ENCODE results near the gene RIPK3.
"Not testable (repeated sequence)": the region's sequence is repeated elsewhere in the genome, so short reads cannot be mapped to it uniquely, and the experiment has no call there.

RIPK3 gene

DNA sequence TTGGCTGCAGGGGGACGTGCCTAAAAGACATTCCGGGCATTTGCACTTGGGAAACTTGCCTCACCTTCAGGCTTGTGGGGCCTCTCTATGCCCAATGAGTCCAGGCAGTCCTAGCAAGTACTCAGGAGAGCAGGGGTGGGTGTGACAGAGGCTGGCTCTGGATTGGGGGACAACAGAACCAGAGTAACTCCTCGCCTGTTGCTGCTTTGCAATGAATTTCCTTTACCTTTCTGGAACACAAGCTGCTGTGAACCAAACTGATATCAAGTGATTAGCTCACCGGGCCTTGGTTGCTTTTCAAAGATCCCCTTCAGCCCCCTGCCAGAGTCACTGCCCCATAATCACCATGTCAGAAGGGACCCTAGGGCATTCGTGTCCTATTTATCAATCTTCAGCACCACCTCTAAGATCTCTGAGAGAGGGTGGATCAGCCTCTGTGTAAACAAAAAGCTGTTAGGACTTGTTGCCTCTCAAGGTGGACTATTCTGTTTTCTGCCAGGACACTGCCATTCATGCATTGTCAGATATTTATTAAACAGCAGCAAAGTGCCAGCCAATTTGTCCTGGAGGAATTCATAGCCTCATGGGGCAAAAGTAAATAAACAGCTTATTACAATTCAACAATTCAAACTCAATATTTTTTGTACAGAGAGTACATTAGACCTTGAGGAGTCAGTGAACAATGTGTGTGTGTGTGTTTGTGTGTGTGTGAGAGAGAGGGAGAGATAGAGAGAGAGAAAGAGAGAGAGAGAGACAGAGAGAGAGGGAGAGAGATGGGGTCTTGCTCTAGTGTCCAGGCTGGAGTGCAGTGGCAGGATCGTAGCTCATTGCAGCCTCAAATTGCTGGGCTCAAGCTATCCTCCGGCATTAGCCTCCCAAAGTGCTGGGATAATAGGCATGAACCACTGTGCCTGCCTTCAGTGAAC, 39.5 kb upstream of the RIPK3 start:
- DNase-seq (ENCODE audit: insufficient read length) (no peak), FAIRE-seq (no peak)
- TF ChIP-seq TAF1 (IDR thresholded peaks at IDR 0.05; ENCODE audit: borderline replicate concordance, low read depth, low read length) (no peak), POLR2A (IDR thresholded peaks at IDR 0.05; ENCODE audit: low read depth, low read length) (no peak), POLR2AphosphoS5 (IDR thresholded peaks at IDR 0.05; ENCODE audit: low read depth, low read length) (no peak)

DNA sequence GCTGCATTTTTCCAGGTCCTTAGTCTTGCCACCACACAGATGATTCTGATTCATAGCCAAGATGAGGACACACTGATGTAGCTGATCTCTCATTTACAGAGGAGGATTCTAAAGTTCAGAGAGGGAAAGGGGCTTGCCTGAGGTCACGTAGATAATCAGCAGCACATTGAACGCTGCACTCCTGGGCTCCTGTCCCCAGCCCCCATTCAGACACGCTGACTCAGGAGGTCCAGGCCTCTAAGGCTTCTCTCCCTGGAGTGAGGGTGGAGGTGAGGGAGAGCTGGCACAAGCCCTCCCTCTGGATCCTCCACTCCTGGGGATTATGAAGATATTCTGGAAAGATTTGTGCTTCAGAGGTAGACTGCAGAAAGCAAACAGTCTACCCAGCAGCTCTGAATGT, 38.5 kb upstream of the RIPK3 start:
- TF ChIP-seq POLR2AphosphoS5 (IDR thresholded peaks at IDR 0.05; ENCODE audit: low read depth, low read length), result no peak
- TF ChIP-seq POLR2A (IDR thresholded peaks at IDR 0.05; ENCODE audit: low read depth, low read length), result no peak
- no peak for TF ChIP-seq TAF1 (IDR thresholded peaks at IDR 0.05; ENCODE audit: borderline replicate concordance, low read depth, low read length)
- no peak for FAIRE-seq
- DNase-seq (ENCODE audit: insufficient read length), result no peak

DNA sequence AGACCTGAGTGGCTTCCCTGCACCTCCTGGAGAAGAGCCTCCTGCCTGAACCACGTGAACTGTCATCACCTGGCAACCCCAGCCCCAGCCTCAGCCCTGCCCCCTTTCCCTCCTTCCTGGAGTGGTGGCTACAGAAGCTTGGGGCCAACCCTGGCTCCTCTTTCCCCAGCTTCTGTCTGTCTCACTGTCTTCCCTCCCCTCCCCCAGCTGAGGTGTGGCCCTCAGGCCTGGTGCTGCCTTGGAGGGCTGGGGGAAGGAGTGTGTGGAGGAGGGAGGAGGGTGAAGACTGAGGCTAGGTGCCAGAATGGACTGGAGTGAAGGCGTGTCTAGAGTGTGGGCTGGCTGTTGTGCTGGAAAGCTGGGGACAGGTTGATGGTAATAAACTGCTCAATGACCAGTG, 37.9 kb upstream of the RIPK3 start:
- DNase-seq (ENCODE audit: insufficient read length), result no peak
- TF ChIP-seq TAF1 (IDR thresholded peaks at IDR 0.05; ENCODE audit: borderline replicate concordance, low read depth, low read length), result no peak
- no peak for TF ChIP-seq POLR2AphosphoS5 (IDR thresholded peaks at IDR 0.05; ENCODE audit: low read depth, low read length)
- no peak for FAIRE-seq

DNA sequence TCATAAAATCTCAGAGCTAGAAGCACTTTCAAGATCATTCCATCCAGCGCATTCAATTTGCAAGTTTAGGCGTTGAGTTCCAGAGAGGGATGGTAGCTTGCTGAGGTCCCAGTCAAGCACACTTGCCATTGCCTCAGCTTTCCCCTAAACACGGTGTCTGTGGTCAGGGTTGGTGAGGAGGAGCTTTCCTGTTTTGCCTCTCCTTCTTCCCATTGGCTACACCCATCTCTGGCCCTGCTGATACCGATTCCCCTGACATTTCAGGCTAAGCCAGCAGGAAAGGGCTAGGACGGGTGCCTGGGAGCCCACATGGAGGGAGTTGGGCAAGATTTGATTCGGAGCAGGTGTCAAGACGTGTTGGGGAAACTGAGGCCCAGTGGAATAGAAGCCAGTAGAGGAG, 37.3 kb upstream of the RIPK3 start:
- FAIRE-seq (no peak), DNase-seq (ENCODE audit: insufficient read length) (no peak)
- no peak for TF ChIP-seq POLR2AphosphoS5 (IDR thresholded peaks at IDR 0.05; ENCODE audit: low read depth, low read length)
- no peak for TF ChIP-seq TAF1 (IDR thresholded peaks at IDR 0.05; ENCODE audit: borderline replicate concordance, low read depth, low read length)
- no peak for TF ChIP-seq POLR2A (IDR thresholded peaks at IDR 0.05; ENCODE audit: low read depth, low read length)

DNA sequence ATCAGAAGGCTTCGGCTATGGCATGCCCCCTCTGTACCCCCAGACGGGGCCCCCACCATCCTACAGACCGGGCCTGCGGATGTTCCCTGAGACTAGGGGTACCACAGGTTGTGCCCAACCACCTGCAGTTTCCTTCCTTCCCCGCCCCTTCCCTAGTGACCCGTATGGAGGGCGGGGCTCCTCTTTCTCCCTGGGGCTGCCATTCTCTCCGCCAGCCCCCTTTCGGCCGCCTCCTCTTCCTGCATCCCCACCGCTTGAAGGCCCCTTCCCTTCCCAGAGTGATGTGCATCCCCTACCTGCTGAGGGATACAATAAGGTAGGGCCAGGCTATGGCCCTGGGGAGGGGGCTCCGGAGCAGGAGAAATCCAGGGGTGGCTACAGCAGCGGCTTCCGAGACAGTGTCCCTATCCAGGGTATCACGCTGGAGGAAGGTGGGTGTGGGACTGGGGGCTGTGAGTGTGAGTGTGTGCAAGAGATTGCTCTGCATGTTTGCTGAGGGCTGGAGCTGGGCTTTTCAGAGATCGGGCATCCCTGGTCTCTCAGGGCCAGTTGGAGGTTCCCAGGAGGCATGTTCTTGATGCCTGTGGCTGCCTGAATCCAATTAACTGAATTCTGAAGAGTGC, 36.8 kb upstream of the RIPK3 start:
- DNase-seq (ENCODE audit: insufficient read length), result no peak
- TF ChIP-seq TAF1 (IDR thresholded peaks at IDR 0.05; ENCODE audit: borderline replicate concordance, low read depth, low read length) (no peak), POLR2A (IDR thresholded peaks at IDR 0.05; ENCODE audit: low read depth, low read length) (no peak), POLR2AphosphoS5 (IDR thresholded peaks at IDR 0.05; ENCODE audit: low read depth, low read length) (no peak)
- no peak for FAIRE-seq

DNA sequence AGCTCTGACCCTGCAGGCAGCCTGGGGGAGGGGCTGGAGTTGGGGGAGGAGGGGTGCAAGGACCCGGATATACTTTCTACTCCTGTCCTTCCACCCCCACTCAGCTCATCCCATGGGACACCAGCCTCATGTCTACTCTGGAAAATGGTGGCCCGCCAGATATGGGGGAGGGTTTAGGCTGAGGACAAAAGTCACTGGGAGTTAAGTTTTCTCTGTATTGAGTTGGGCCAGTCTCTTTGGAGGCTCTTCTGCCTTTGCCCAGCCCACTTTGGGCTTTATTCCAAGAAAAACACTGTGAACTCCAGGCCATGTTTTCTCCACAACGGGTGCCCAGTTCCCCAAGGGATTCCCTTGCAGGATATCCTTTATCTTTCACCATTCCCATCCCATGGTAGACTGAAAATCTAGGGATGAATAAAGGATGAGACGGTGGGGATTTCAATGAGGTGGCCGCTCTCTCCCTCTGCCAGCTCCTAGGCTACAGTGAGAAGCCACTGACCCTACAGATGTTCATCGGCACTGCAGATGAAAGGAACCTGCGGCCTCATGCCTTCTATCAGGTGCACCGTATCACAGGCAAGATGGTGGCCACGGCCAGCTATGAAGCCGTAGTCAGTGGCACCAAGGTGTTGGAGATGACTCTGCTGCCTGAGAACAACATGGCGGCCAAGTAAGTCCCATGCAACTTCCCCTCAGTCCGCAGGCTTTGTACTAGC, 33.1 kb upstream of the RIPK3 start:
- FAIRE-seq (no peak), DNase-seq (ENCODE audit: insufficient read length) (no peak)
- no peak for TF ChIP-seq POLR2AphosphoS5 (IDR thresholded peaks at IDR 0.05; ENCODE audit: low read depth, low read length)
- TF ChIP-seq TAF1 (IDR thresholded peaks at IDR 0.05; ENCODE audit: borderline replicate concordance, low read depth, low read length), result no peak
- no peak for TF ChIP-seq POLR2A (IDR thresholded peaks at IDR 0.05; ENCODE audit: low read depth, low read length)

DNA sequence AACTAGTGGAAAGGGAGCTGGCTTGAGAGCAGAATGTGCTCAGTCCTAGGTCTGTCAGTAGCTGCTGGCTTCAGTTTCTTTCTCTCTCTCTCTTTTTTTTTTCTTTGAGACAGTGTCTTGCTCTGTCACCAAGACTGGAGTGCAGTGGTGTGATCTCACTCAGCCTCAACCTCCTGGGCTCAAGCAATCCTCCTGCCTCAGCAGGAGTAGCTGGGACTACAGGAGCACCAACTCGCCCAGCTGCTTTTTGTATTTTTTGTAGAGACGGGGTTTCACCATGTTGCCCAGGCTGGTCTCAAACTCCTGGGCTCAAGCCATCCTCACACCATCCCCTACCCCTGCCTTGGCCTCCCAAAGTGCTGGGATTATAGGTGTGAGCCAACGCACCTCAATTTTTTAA, 31.8 kb upstream of the RIPK3 start:
- FAIRE-seq; DNase-seq (ENCODE audit: insufficient read length): not testable (repeated sequence)

DNA sequence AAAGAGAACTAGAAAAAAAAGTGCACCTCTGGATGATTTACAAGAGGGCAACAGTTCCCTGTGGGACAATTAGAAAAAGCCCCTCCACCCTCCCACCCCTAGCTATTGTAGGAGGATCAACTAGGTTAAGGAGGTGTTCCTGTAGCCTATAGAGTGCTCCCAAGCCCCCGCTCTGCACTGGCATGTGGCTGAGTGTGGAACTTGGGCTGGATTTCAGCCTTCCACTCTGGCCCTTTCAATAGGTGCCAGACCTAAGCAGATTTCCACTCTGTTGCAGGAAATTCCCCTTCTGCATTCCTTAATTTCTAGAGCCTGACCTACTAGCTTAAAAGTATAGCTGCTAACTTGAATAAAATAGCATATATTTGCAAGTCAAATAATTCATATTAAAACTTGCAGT, 31.0 kb upstream of the RIPK3 start:
- TF ChIP-seq TAF1 (IDR thresholded peaks at IDR 0.05; ENCODE audit: borderline replicate concordance, low read depth, low read length), result no peak
- FAIRE-seq (no peak), DNase-seq (ENCODE audit: insufficient read length) (no peak)

DNA sequence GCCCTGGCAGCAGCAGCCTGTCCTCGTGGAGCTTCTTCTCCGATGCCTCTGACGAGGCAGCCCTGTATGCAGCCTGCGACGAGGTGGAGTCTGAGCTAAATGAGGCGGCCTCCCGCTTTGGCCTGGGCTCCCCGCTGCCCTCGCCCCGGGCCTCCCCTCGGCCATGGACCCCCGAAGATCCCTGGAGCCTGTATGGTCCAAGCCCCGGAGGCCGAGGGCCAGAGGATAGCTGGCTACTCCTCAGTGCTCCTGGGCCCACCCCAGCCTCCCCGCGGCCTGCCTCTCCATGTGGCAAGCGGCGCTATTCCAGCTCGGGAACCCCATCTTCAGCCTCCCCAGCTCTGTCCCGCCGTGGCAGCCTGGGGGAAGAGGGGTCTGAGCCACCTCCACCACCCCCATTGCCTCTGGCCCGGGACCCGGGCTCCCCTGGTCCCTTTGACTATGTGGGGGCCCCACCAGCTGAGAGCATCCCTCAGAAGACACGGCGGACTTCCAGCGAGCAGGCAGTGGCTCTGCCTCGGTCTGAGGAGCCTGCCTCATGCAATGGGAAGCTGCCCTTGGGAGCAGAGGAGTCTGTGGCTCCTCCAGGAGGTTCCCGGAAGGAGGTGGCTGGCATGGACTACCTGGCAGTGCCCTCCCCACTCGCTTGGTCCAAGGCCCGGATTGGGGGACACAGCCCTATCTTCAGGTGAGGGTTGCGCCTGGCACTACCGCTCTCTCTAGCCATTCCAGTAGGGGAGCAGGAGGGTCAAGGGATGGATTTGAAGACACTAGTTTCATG, 30.3 kb upstream of the RIPK3 start:
- DNase-seq (ENCODE audit: insufficient read length), result no peak
- TF ChIP-seq POLR2AphosphoS5 (IDR thresholded peaks at IDR 0.05; ENCODE audit: low read depth, low read length), result no peak
- no peak for TF ChIP-seq POLR2A (IDR thresholded peaks at IDR 0.05; ENCODE audit: low read depth, low read length)
- no peak for TF ChIP-seq TAF1 (IDR thresholded peaks at IDR 0.05; ENCODE audit: borderline replicate concordance, low read depth, low read length)
- FAIRE-seq, result no peak

DNA sequence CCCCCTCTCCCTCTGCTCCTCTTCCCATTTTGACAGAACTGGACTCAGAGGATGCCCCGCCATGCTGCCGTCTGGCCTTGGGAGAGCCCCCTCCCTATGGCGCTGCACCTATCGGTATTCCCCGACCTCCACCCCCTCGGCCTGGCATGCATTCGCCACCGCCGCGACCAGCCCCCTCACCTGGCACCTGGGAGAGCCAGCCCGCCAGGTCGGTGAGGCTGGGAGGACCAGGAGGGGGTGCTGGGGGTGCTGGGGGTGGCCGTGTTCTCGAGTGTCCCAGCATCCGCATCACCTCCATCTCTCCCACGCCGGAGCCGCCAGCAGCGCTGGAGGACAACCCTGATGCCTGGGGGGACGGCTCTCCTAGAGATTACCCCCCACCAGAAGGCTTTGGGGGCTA, 29.7 kb upstream of the RIPK3 start:
- no peak for FAIRE-seq
- no peak for TF ChIP-seq POLR2AphosphoS5 (IDR thresholded peaks at IDR 0.05; ENCODE audit: low read depth, low read length)
- TF ChIP-seq POLR2A (IDR thresholded peaks at IDR 0.05; ENCODE audit: low read depth, low read length), result no peak
- no peak for TF ChIP-seq TAF1 (IDR thresholded peaks at IDR 0.05; ENCODE audit: borderline replicate concordance, low read depth, low read length)
- DNase-seq (ENCODE audit: insufficient read length), result no peak

DNA sequence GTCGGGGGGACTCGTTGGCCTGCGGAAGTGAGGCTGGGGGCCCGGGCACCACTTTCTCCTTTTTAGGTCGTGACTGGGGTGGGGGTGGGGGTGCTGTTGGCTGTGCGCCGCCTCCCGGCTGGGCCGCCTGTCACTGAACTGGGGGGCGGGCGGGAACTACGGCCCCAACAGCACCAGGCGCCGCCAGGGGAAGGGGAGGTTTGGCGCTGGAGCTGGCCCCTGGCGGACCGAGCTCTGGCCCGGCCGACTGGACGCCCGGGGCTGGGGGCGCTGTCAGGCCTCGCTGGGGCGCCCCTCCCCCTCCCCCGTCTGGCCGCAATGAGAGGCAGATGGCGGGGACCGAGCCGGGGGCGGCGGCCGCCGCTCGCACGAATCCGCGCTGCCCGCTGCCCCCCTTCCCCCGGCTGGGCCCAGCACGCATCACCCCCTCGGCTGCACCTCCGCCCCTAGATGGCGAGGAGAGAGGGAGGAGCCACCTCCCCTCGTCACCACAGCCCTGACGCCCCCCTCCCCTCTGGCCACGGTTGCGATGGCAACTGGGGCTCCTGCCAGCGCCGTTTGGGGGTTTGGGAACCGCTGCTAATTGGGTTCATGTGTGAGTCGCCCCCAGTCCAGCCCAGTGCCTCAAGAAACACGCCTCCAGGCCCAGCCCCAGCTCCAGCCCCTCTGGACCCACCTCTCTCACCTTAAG, 28.9 kb upstream of the RIPK3 start:
- no peak for FAIRE-seq

More for the DNA sequence above, 28.9 kb upstream of the RIPK3 start:
- TF ChIP-seq TAF1 (IDR thresholded peaks at IDR 0.05; ENCODE audit: borderline replicate concordance, low read depth, low read length) (no peak), POLR2AphosphoS5 (IDR thresholded peaks at IDR 0.05; ENCODE audit: low read depth, low read length) (no peak), POLR2A (IDR thresholded peaks at IDR 0.05; ENCODE audit: low read depth, low read length) (no peak)
- DNase-seq (ENCODE audit: insufficient read length), result peak; percentile 48
